BJ (cell line): ENCODE data around the gene CNN2. TPM values are rescaled to one million over a fixed set of nuclear protein-coding genes. Genes with fewer than 3 reads are reported as not detected.

Source experiments
- CTCF ChIA-PET: fragments of 350-600 bp; formaldehyde crosslinking; extraction: SDS; loops from one replicate; lab custom pipeline; 2021; ENCODE audit warnings: antibody characterized with exemption, inconsistent platforms; lab: Yijun Ruan, JAX
- POLR2A ChIA-PET: fragments of 300-600 bp; sonication (Branson Sonifier 250); formaldehyde crosslinking; extraction: SDS; loops from one replicate; lab custom pipeline; 2021; ENCODE audit warnings: antibody characterized with exemption; lab: Charles Lee
- DNase-seq: peaks from one replicate; pipeline ENCODE4 v3.0.0-alpha.2; 2011; ENCODE audit warnings: low read depth
- H3K27me3 ChIP-seq: 2 replicates; pipeline ENCODE4 v1.6.0; 2011; ENCODE audit warnings: low read length; ENCODE audit not compliant: control insufficient read depth, insufficient read depth
- H3K36me3 ChIP-seq: 2 replicates; pipeline ENCODE4 v1.5.1; 2011; ENCODE audit warnings: low read length; ENCODE audit not compliant: control insufficient read depth, insufficient read depth
- H3K4me3 ChIP-seq: 2 replicates; pipeline ENCODE4 v1.5.1; 2011; ENCODE audit warnings: low read depth, mild to moderate bottlenecking, control low read depth, low read length
- CTCF ChIP-seq: IDR thresholded peaks from 2 replicates; pipeline ENCODE4 v1.5.1; 2011; ENCODE audit warnings: low read depth, mild to moderate bottlenecking, control low read depth, inconsistent platforms, low read length, moderate library complexity; ENCODE audit not compliant: insufficient read depth
- polyA plus RNA-seq: library from polyadenylated mRNA; depleted of rRNA; stranded (reverse); fragments of >200 nt; gene quantifications from 2 replicates; pipeline ENCODE4 v1.2.3, GENCODE V29; 2011

The CNN2 gene
- polyA plus RNA-seq, 1 experiment: 529 TPM

- DNase-seq: no peak
- peaks cover 6% of the 10 kb centered on the region for H3K27me3 ChIP-seq
- H3K4me3 ChIP-seq: no peak overlapping the region
- CTCF ChIA-PET: interaction anchor here (2.2 kb wide), 1 partner anchor 10 kb away, joined by 10 read pairs; no protein-coding TSS in a partner anchor
- no peak for TF ChIP-seq CTCF
- H3K36me3 ChIP-seq: no peaks in the 10 kb centered on the region
- POLR2A ChIA-PET: no interaction called here
Observed at GRCh38 chr19:1074544-1075283, 48.3 kb downstream of the CNN2 start.

GRCh38 chr19:1076046-1076386 is 49.6 kb downstream of the CNN2 start:
- ChIA-PET POLR2A (no interaction called here), CTCF (interaction anchor here (1.7 to 2.2 kb wide), 2 partner anchors 9 to 11 kb away, joined by 6 to 10 read pairs; partner anchors contain the start of gene ARHGAP45)
- no peak for TF ChIP-seq CTCF
- H3K36me3 ChIP-seq: no peaks in the 10 kb centered on the region
- DNase-seq: no peak
- no peak overlapping the region for H3K4me3 ChIP-seq
- H3K27me3 ChIP-seq: peaks cover under 1% of the 10 kb centered on the region

- Histone ChIP-seq H3K36me3 (no peaks in the 10 kb centered on the region), H3K4me3 (no peak overlapping the region), H3K27me3 (no peaks in the 10 kb centered on the region)
- POLR2A ChIA-PET: interaction anchor here (0.6 kb wide), 2 partner anchors 11 to 13 kb away, joined by 5 read pairs; no protein-coding TSS in a partner anchor
- no peak for TF ChIP-seq CTCF
- CTCF ChIA-PET: interaction anchor here (1.7 kb wide), 1 partner anchor 10 kb away, joined by 6 read pairs; the partner anchor contains the start of gene ARHGAP45
- DNase-seq: no peak
Observed at GRCh38 chr19:1076951-1077350, 50.5 kb downstream of the CNN2 start.

- ChIA-PET CTCF (no interaction called here), POLR2A (interaction anchor here (0.7 kb wide), 1 partner anchor 187 kb away, joined by 6 read pairs; no protein-coding TSS in a partner anchor)
Observed at GRCh38 chr19:1079566-1080111, 53.2 kb downstream of the CNN2 start.

More at GRCh38 chr19:1079566-1080111, 53.2 kb downstream of the CNN2 start:
- Histone ChIP-seq H3K27me3 (no peaks in the 10 kb centered on the region), H3K4me3 (no peak overlapping the region), H3K36me3 (no peaks in the 10 kb centered on the region)
- TF ChIP-seq CTCF: no peak
- no peak for DNase-seq
